Endometrial microvascular endothelial cells (primary cell): ENCODE results near the gene SF3B2. TPM values are rescaled to one million over a fixed set of nuclear protein-coding genes. Genes with fewer than 3 reads are reported as not detected.
"Not testable (repeated sequence)": the region's sequence is repeated elsewhere in the genome, so short reads cannot be mapped to it uniquely, and the experiment has no call there.

ENCODE experiments used
- in situ Hi-C: cut with HindIII; loops from 2 replicates; pipeline ENCODE4 v1.10.0; 2017; ENCODE audit warnings: low sequenced_read_pairs, low pct_unique_long_range_greater_than_20kb; ENCODE audit errors: inconsistent ontology term
- total RNA-seq: library from RNA; depleted of rRNA; stranded (reverse); fragments of >200 nt; gene quantifications from one replicate; pipeline ENCODE4 v1.2.3, GENCODE V29; 2015; ENCODE audit errors: inconsistent ontology term

Gene SF3B2
- total RNA-seq, 1 donor from 2014 or later: 134 TPM

DNA sequence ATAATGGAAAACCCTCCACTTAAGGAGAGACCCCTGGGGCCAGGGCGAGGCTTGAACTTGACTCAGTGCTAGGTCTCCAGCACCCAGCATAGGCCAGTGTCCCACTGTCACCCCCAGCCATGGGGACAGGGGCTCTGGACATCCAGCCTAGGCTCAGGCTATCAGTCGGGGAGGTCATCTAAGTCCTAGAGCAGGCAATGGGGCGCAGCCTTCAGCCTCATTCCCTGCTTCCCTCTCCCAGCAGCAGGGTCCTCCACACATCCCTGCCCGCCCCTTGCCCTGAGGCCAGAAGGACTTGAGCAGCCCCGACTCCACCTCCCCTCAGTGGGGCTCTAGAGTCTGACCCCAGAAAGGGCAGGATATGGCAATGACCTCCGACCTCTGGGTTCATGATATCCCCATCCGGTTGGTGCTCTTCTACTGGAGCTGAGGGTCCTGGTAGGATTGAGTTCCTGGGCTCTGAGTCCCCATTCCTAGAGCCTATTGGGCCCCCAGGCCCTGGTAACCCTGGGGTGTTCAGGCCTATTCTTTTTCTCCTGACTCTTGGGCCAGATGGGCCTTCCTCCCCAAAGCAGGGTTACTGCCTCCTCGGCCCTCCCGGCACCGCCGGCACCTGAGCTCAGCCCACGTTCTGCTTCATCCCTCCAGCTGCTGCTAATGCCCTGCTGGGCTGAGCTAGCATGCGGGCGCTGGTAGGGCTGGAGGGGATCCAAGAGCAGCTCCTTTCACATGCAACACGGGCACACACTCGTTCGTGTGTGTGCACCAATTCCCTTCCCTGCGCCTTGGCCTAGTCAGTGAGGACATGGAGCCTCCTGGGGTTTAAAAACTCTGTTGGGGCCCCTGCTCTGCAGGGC, 36.0 kb upstream of the SF3B2 start:
- in situ Hi-C loops: no loop called here

DNA sequence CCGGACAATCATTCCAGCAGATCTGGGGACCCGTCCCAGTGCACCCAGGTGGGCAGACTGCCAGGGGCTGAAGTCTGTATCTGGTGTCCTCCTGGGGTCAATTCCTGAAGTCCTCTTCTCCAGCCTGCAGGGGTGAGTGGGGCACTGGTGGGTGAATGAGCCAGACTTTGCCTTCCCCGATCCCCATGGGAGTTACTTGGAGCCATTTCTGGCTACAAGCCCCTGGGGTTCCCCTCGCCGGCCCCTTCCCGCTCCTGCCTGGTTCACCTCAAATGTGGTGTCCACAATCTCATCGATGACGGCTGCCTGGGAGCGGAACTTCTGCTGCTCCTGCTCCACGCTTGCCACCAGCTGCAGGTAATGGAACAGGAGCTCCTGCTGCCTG, 35.4 kb upstream of the SF3B2 start:
- in situ Hi-C loops: no loop called here

DNA sequence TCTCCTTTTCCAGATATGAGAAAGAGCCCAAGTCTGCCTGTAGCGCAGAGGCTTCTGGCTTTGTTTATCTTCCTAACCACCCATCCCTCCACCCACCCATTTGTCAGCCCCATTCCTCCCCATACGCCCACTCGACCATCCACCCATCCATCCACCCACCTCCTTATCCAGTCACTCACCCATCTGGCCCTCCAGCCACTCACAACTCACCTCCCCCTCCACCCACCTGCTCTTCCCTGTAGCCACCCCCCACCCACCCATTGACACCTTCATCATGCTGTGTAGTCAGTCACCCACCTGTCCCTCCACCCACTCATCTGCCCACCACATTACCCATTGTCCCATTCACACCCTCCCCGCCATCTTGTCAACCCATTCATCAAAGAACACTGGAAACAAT, 34.8 kb upstream of the SF3B2 start:
- in situ Hi-C loops: no loop called here

- in situ Hi-C loops: no loop called here
These were observed 32.0 kb upstream of the SF3B2 start for GRCh38 chr11:66020212-66020611.

DNA sequence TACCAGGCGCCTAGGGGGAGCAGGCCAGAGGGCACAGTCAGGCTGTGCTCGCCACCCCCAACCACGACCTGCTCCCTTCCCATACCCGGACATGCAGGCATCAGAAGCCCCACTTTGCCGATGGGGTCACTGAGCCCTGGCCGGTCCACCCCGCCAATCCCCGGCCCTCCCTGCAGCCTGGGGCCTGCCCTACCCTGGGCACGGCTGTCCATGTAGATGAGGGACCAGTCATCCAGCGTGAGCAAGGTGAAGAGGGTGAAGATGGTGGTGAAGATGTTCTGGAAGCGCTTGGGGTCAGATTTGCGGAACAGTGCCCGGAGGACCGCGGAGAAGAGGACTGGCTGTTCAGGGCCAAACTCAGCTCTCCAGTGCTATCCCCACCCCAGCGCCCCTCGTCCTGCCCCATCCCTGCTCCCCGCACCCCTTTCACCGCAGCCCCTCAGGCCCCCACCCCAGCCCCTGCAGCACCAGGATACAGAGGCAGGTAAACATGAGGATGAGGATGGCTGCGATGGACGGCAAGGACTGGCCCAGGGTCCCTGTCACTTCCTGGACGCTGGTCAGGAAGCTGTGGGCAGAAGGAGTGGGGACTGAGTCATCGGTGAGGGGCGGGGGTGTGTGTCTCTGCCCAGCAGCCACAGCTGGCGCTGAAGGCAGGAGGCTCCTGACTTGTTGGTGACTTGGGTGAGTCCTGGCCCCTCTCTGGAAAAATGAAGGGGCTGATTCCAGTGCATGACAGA, 31.4 kb upstream of the SF3B2 start:
- in situ Hi-C loops: no loop called here

GRCh38 chr11:66022401-66023185, 29.6 kb upstream of the SF3B2 start:
- in situ Hi-C loops: no loop called here

DNA sequence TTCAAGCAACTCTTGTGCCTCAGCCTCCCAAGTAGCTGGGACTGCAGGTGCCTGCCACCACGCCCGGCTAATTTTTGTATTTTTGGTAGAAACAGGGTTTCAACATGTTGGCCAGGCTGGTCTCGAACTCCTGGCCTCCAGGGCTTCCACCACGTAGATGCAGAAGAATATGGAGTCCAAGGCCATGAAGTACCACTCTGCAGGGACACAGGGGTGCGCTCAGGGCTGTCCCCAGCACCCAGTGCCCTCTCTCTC, 29.1 kb upstream of the SF3B2 start:
- in situ Hi-C loops: not testable (repeated sequence)

DNA sequence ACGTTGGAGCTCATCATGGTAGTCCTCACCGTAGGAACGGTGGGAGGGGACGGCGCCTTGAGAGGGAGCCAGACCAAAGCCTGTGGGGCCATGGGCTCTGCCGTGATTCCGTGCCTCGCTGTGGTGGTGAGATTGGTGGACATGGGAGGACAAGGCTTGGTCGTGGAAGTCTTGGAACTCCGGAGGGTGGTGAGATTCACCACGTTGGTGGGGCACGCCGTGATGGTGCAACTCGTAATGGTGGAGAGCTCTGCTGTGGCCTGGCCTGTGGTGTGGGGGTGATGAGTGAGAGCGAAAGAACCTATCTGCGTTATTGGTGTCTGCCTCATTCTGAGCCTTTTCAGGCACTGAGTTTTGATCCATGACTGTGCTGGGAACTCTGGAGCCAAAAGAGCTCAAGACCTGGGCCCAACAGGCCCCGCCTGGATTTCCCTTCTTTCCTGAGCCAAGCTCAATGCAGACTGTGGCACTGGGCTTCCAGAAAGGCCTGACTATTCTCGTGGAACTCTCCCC, 26.1 kb upstream of the SF3B2 start, which contains the start of gene CATSPER1:
Gene CATSPER1, minus strand, starts transcription at position 463 of the 513 bp plus-strand sequence. Its CDS starts 100 bp downstream, at position 363.
- in situ Hi-C loops: no loop called here

- in situ Hi-C loops: no loop called here
These were observed 19.0 kb upstream of the SF3B2 start for GRCh38 chr11:66032957-66033735.

DNA sequence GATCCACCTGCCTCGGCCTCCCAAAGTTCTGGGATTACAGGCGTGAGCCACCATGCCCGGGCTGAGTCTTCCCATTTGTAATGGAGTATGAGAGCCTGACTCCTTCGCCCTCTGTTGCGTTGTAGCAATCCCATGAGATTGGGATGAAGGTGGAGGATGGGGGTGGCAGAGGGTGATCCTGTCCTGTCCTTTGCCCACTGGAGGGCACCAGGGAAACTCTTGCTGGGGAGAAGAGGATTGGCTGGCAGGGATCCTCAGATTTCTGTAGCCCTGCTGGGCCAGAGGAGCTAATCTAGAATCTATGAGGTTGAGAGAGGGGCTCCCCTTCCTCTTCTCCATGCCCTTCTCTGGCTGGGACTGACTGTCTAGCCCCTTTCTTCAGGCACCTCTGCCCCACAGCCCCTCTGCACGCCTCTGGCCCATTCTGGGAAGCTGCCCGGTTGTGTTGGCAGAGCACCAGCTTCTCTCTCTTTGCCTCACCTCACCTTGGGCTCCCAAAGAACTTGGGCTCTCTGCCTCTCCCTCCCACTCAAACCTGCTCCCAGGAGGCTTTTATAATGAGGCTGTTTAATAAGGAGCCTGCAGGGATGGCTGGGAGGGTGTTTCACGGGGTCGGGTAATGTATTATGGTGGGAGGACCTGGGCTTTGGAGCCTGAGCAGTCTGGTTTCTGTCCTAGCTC, 16.4 kb upstream of the SF3B2 start:
- in situ Hi-C loops: no loop called here

DNA sequence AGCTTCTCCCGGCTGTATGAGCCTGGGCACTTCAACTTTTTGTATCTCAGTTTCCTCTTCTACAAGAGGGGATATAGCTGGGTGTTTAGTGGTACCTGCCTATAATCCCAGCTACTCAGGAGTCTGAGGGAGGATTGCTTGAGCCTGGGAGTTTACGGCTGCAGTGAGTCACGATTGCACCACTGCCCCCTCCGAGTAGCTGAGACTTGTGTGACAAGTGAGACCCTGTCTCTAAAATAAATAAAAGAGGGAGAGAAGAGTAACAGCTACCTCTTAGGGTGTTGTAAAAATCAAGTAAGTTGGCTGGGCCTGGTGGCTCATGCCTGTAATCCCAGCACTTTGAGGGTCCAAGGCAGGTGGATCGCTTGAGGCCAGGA, 15.8 kb upstream of the SF3B2 start:
- in situ Hi-C loops: no loop called here

DNA sequence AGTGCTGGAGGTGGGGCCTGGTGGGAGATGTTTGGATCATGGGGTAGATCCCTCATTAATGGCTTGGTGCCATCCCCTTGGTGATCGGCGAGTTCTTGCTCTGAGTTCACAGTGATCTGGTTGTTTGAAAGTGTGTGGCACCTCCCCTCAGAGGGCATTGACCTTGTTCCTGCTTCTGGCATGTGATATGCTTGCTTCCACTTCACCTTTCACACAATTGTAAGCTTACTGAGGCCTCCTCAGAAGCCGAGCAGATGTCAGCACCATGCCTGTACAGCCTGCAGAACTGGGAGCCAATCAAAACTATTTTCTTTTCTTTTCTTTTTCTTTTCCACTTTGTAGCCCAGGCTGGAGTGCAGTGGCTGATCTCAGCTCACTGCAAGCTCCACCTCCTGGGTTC, 14.8 kb upstream of the SF3B2 start:
- in situ Hi-C loops: no loop called here

GRCh38 chr11:66039765-66040164, 12.4 kb upstream of the SF3B2 start:
- in situ Hi-C loops: no loop called here

DNA sequence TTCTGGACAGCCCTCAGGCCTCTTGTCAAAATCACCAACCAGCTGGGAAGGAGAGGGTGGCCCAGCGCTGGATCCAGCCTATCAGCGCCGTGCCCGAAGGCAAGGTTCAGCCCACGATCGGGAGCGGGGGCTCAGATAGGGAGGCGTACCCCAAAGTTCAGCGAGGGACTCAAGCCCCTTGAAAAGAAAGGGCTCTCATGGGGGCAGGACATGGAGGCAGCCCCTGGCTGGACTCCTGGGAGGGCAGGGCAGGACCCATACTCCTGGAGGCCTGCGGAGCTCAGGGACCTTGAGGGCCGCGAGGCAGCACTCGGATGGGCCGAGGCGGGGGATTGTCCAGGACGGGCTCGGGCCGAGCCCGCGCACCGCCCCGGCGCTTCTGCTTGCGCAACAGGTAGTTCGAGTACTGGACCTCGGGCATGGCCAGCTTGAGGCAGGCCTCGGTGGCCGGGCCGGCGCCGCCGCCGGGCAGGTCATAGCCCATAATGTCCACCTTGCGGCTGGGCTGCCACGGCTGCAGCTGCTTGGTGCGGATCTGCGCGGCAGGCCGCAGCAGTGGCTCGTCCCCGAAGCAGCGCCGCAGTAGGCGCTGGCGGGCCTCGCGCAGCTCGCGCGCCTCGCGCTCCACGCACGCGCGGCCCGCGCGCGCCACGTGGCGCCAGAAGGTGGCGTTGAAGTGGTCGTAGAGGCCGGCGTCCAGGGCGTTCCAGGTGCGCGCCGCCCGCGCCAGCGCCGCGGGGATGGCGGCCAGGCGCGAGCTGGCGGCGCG, 9.8 kb upstream of the SF3B2 start:
- in situ Hi-C loops: no loop called here

GRCh38 chr11:66042996-66043906, 8.9 kb upstream of the SF3B2 start:
- in situ Hi-C loops: no loop called here

- in situ Hi-C loops: no loop called here
These were observed 7.4 kb upstream of the SF3B2 start for GRCh38 chr11:66044757-66045156.

- in situ Hi-C loops: no loop called here
These were observed 7.0 kb upstream of the SF3B2 start for GRCh38 chr11:66045177-66045639.
